ENCODE data around the gene GALNT10. TPM values are rescaled to one million over a fixed set of nuclear protein-coding genes. Genes with fewer than 3 reads are reported as not detected.

The GALNT10 gene
- total RNA-seq, 4 donors from 2014 or later, result 35.9 to 59.4 (median 46.8) TPM

DNA sequence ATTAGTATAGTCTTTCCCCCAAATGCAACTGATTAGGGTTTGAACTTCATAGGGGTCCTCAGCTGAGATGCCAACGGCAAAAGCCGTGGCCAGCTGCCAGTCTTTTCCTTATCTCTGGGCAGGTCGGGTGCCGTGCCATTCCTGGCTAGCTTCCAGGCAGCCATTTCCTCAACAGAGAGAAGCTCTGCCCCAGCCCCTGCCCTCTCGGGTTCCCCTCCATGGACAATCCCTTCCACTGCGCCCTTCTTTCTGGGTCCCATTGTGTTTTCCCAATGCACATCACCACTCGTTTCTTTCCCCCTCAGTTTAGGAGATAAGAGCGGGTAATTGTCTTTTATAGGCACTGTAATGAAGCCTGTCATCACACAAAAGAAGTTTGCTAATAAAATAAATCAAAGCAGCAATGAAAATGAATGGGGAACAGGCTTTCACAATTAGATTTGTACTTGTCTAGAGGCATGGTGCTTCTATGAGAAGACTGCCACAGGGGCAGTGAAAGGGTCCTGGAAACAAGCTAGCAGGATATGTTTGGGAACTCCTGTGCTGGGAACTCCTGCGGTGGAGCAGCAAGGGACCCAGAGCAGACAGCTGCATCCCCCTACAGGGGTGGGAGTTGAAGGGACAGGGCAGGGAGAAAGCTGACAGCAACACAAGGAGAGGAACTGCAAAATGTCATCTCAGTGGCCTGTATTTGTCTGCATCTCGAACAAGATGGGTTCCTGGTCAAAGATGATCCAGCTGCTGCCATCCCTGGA, 207.3 kb downstream of the GALNT10 start:
- no peaks in the 10 kb centered on the region for H3K36me3 ChIP-seq
- no peaks in the 10 kb centered on the region for H3K9me3 ChIP-seq
- TF ChIP-seq POLR2A (IDR thresholded peaks at IDR 0.05), result no peak
- TF ChIP-seq, protein P1, sequence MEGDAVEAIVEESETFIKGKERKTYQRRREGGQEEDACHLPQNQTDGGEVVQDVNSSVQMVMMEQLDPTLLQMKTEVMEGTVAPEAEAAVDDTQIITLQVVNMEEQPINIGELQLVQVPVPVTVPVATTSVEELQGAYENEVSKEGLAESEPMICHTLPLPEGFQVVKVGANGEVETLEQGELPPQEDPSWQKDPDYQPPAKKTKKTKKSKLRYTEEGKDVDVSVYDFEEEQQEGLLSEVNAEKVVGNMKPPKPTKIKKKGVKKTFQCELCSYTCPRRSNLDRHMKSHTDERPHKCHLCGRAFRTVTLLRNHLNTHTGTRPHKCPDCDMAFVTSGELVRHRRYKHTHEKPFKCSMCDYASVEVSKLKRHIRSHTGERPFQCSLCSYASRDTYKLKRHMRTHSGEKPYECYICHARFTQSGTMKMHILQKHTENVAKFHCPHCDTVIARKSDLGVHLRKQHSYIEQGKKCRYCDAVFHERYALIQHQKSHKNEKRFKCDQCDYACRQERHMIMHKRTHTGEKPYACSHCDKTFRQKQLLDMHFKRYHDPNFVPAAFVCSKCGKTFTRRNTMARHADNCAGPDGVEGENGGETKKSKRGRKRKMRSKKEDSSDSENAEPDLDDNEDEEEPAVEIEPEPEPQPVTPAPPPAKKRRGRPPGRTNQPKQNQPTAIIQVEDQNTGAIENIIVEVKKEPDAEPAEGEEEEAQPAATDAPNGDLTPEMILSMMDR (IDR thresholded peaks at IDR 0.05), result no peak
- H3K4me1 ChIP-seq, result peaks cover 0 to 4% (median 0%) of the 10 kb centered on the region in 4 donors
- H3K27me3 ChIP-seq, result no peaks in the 10 kb centered on the region
- DNase-seq, result peak in 2 of 3 donors; percentile 68 to 73
- no peak overlapping the region for H3K27ac ChIP-seq
- H3K4me3 ChIP-seq, result no peak overlapping the region

DNA sequence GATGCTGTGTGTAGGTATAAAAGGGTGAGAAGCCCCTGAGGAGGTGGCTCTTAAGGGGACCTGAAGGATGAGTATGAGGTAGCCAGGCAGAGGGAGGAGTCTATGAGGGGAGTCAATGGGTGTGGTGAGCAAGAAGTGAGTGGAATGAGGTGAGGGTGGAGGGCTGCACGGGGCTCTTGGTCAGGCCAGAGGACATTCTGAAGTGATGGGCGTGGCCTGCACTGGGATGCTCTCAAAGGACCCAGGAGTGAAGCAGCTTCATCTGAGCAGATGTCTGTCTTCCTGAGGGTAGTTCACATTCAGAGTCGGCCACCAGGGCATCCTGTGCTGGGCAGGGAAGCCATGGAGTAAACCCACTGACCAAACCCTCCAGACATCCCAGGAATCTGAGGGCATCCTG, 210.1 kb downstream of the GALNT10 start:
- no peaks in the 10 kb centered on the region for H3K36me3 ChIP-seq
- no peak overlapping the region for H3K27ac ChIP-seq
- TF ChIP-seq, protein P1 (IDR thresholded peaks at IDR 0.05), result no peak
- no peak for TF ChIP-seq POLR2A (IDR thresholded peaks at IDR 0.05)
- H3K9me3 ChIP-seq, result no peaks in the 10 kb centered on the region
- H3K4me3 ChIP-seq, result no peak overlapping the region
- H3K4me1 ChIP-seq, result peaks cover 0 to 9% (median 7%) of the 10 kb centered on the region in 4 donors
- H3K27me3 ChIP-seq, result no peaks in the 10 kb centered on the region
- no peak for DNase-seq

DNA sequence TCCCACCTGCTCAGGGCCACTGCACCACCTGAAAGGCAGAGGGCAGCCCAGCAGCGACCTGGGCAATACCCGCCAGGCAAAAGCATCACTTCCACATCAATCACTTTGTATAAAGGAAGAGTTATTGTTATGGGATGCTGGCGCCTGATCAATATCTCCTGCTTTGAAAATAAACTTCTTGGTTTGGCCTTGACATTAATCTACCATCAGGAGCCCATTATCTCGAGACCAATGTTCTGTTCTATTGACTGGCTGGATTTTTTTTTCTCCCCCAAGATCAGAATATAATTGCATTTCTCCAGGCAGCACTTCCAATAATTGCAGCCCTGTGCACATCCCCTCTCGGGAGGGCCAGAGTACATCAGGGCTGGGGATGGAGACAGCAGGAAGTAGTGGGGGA, 210.8 kb downstream of the GALNT10 start:
- no peak for TF ChIP-seq POLR2A (IDR thresholded peaks at IDR 0.05)
- TF ChIP-seq, protein P1 (IDR thresholded peaks at IDR 0.05), result no peak
- H3K4me1 ChIP-seq, result peaks cover 0 to 11% (median 7%) of the 10 kb centered on the region in 4 donors
- no peak for DNase-seq
- H3K9me3 ChIP-seq, result no peaks in the 10 kb centered on the region
- H3K36me3 ChIP-seq, result no peaks in the 10 kb centered on the region
- H3K27me3 ChIP-seq, result no peaks in the 10 kb centered on the region
- no peak overlapping the region for H3K4me3 ChIP-seq
- no peak overlapping the region for H3K27ac ChIP-seq

DNA sequence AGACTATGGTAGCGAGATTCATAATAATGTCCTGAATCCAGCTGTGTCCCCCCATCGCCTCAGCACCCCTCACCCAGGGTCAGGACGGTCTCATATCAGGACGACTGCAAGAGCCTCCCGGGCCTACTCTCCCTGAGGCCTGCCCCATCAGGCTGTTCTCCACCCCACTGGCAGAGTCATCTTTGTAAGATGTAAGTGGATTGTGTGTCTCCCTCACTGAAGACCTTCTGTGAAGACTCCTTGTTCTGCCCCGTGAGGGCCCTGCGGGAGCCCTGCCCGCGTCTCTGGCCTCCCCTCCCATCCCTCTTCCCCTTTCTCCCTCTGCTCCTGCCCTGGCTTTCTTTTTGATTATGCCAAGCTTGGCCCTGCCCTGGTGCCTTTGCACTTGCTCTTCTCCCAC, 211.4 kb downstream of the GALNT10 start:
- H3K4me1 ChIP-seq, result peaks cover 0 to 11% (median 7%) of the 10 kb centered on the region in 4 donors
- no peak overlapping the region for H3K27ac ChIP-seq
- H3K27me3 ChIP-seq, result no peaks in the 10 kb centered on the region
- no peaks in the 10 kb centered on the region for H3K9me3 ChIP-seq
- DNase-seq, result no peak
- no peak for TF ChIP-seq POLR2A (IDR thresholded peaks at IDR 0.05)
- TF ChIP-seq, protein P1 (IDR thresholded peaks at IDR 0.05), result no peak
- no peak overlapping the region for H3K4me3 ChIP-seq
- H3K36me3 ChIP-seq, result no peaks in the 10 kb centered on the region

DNA sequence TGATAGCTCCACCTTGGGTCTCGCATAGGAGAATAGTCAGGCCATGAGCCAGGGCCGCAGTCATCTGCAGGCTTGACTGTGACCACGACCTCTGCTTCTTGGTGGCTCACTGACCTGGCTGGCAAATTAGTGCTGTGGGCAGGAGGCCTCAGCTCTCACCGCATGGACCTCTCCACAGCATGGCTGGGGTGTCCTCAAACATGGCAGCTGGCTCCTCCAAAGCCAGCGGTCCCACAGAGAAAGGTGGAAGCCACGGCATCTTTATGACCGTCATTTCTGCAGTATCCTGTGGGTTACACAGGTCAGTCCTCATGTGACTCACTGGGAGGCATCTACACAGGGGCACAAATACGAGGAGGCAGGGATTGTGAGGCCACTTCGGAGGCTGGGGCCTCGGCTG, 212.1 kb downstream of the GALNT10 start:
- peaks cover 0 to 11% (median 7%) of the 10 kb centered on the region in 4 donors for H3K4me1 ChIP-seq
- no peaks in the 10 kb centered on the region for H3K27me3 ChIP-seq
- no peak overlapping the region for H3K27ac ChIP-seq
- TF ChIP-seq, protein P1 (IDR thresholded peaks at IDR 0.05), result no peak
- no peak for TF ChIP-seq POLR2A (IDR thresholded peaks at IDR 0.05)
- no peaks in the 10 kb centered on the region for H3K36me3 ChIP-seq
- no peaks in the 10 kb centered on the region for H3K9me3 ChIP-seq
- DNase-seq, result peak in 1 of 3 donors; percentile 43
- H3K4me3 ChIP-seq, result no peak overlapping the region
